Measurements from ENCODE around the gene SKIC2. TPM values are rescaled to one million over a fixed set of nuclear protein-coding genes. Genes with fewer than 3 reads are reported as not detected.

Gene SKIC2
- total RNA-seq, 1 experiment from 2014 or later: 81.8 TPM

DNA sequence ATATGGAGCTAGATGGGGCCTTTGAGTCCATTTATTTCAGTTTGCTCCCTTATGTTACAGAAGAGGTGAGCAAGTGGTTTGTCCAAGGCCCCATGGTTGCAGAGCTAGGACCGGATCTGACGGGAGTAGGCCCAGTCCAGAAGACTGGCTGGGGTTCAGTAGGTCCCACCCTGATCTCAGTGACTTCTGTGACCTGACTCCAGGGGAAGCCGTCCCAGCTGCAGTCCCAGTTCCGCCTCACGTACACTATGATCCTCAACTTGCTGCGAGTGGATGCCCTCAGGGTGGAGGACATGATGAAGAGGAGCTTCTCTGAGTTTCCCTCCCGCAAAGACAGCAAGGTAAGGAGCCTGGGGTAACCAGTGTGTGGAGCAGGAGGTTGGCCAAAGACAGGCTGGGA, 7.5 kb downstream of the SKIC2 start:
- ChIA-PET POLR2A (interaction anchor here (0.7 kb wide), 1 partner anchor 184 kb away, joined by 3 read pairs; no protein-coding TSS in a partner anchor), CTCF (interaction anchor here (1.8 kb wide), 1 partner anchor 14 kb away, joined by 6 read pairs; no protein-coding TSS in a partner anchor)
- no peak for TF ChIP-seq ATF1 (CRISPR knock-in tag; IDR thresholded peaks at IDR 0.05)
- TF ChIP-seq JUN (CRISPR knock-in tag; IDR thresholded peaks at IDR 0.05): no peak
- TF ChIP-seq, protein P1, sequence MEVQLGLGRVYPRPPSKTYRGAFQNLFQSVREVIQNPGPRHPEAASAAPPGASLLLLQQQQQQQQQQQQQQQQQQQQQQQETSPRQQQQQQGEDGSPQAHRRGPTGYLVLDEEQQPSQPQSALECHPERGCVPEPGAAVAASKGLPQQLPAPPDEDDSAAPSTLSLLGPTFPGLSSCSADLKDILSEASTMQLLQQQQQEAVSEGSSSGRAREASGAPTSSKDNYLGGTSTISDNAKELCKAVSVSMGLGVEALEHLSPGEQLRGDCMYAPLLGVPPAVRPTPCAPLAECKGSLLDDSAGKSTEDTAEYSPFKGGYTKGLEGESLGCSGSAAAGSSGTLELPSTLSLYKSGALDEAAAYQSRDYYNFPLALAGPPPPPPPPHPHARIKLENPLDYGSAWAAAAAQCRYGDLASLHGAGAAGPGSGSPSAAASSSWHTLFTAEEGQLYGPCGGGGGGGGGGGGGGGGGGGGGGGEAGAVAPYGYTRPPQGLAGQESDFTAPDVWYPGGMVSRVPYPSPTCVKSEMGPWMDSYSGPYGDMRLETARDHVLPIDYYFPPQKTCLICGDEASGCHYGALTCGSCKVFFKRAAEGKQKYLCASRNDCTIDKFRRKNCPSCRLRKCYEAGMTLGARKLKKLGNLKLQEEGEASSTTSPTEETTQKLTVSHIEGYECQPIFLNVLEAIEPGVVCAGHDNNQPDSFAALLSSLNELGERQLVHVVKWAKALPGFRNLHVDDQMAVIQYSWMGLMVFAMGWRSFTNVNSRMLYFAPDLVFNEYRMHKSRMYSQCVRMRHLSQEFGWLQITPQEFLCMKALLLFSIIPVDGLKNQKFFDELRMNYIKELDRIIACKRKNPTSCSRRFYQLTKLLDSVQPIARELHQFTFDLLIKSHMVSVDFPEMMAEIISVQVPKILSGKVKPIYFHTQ (CRISPR knock-in tag; IDR thresholded peaks at IDR 0.05): no peak
- no peak for TF ChIP-seq GTF2I (CRISPR knock-in tag; conservative IDR thresholded peaks at IDR 0.05)
- no peak for TF ChIP-seq JAZF1 (CRISPR knock-in tag; IDR thresholded peaks at IDR 0.05)
- no peak for TF ChIP-seq NFYB (CRISPR knock-in tag; conservative IDR thresholded peaks at IDR 0.05; ENCODE audit: low read depth)
- TF ChIP-seq ELF4 (CRISPR knock-in tag; IDR thresholded peaks at IDR 0.05; ENCODE audit: low read depth): no peak
- TF ChIP-seq RELA (CRISPR knock-in tag; IDR thresholded peaks at IDR 0.05; ENCODE audit: borderline replicate concordance): no peak
- TF ChIP-seq FOXK1 (CRISPR knock-in tag; IDR thresholded peaks at IDR 0.05): no peak
- no peak for TF ChIP-seq TCF7 (CRISPR knock-in tag; IDR thresholded peaks at IDR 0.05; ENCODE audit: low read depth)
- TF ChIP-seq NFE2L1 (CRISPR knock-in tag; IDR thresholded peaks at IDR 0.05): no peak
- no peak for TF ChIP-seq OVOL2 (CRISPR knock-in tag; IDR thresholded peaks at IDR 0.05; ENCODE audit: borderline replicate concordance)
- no peak for TF ChIP-seq NR1H2 (CRISPR knock-in tag; IDR thresholded peaks at IDR 0.05)
- TF ChIP-seq ZNF219 (CRISPR knock-in tag; IDR thresholded peaks at IDR 0.05; ENCODE audit: borderline replicate concordance): no peak
- TF ChIP-seq TP53 (CRISPR knock-in tag; IDR thresholded peaks at IDR 0.05): no peak
- TF ChIP-seq, protein P2, sequence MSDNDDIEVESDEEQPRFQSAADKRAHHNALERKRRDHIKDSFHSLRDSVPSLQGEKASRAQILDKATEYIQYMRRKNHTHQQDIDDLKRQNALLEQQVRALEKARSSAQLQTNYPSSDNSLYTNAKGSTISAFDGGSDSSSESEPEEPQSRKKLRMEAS (CRISPR knock-in tag; IDR thresholded peaks at IDR 0.05): no peak
- TF ChIP-seq MXD4 (CRISPR knock-in tag; IDR thresholded peaks at IDR 0.05; ENCODE audit: borderline replicate concordance): no peak
- TF ChIP-seq EMX1 (CRISPR knock-in tag; IDR thresholded peaks at IDR 0.05): no peak
- no peaks in the 10 kb centered on the region for H3K9me3 Mint-ChIP-seq
- no peaks in the 10 kb centered on the region for H3K27me3 Mint-ChIP-seq (ENCODE audit: low read depth)
- H3K4me3 Mint-ChIP-seq: no peak overlapping the region
- ATAC-seq (no peak), DNase-seq (ENCODE audit: low spot score) (no peak)
- H3K36me3 Mint-ChIP-seq: peaks cover 63% of the 10 kb centered on the region
- no peaks in the 10 kb centered on the region for H3K4me1 Mint-ChIP-seq
- no peak overlapping the region for H3K27ac Mint-ChIP-seq

DNA sequence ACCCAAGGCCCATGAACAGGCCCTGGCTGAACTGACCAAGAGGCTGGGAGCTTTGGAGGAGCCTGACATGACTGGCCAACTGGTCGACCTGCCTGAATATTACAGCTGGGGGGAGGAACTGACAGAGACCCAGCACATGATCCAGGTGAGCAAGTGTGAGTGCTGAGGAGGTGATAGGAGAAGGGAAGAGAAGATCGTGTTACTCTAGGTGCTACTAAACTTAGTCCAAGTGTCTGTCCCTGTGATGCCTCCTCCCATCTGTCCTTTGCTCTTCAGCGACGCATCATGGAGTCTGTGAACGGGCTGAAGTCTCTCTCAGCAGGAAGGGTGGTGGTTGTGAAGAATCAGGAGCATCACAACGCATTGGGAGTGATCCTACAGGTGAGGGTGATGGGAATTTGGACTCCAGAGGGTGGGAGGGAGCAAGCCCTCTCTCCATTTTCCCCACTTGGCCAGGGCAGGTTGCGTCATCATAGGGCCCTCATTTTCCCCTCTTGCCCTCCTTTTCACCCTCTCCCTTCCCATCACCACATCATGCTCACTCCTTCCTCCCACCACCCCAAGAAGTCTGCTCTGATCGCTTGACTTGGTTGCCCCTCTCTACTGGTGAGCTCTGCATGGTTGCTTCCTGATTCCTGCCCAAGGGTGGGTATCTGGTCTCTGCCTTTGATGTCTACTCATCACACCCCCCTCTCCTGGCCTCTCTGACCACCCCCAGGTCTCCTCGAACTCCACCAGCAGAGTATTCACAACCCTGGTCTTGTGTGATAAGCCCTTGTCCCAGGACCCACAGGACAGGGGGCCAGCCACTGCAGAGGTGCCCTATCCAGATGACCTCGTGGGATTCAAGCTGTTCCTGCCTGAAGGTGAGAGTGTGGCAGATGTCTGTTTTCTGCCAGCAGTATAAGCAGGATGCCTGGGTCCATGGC, 8.3 kb downstream of the SKIC2 start:
- ATAC-seq (no peak), DNase-seq (ENCODE audit: low spot score) (no peak)
- ChIA-PET CTCF (interaction anchor here (1.8 kb wide), 1 partner anchor 15 kb away, joined by 6 read pairs; no protein-coding TSS in a partner anchor), POLR2A (no interaction called here)
- Mint-ChIP-seq H3K4me3 (no peak overlapping the region), H3K27me3 (ENCODE audit: low read depth) (no peaks in the 10 kb centered on the region), H3K9me3 (no peaks in the 10 kb centered on the region), H3K36me3 (peaks cover 55% of the 10 kb centered on the region), H3K27ac (no peak overlapping the region), H3K4me1 (0 out of 2 replicates have a peak, but pooled peaks cover 2% of the 10 kb centered on the region)
- TF ChIP-seq TEAD4 (CRISPR knock-in tag; IDR thresholded peaks at IDR 0.05) (no peak), SOX15 (CRISPR knock-in tag; IDR thresholded peaks at IDR 0.05) (no peak), PRDM15 (CRISPR knock-in tag; IDR thresholded peaks at IDR 0.05) (no peak), ERG (CRISPR knock-in tag; IDR thresholded peaks at IDR 0.05) (no peak), ZBTB21 (CRISPR knock-in tag; IDR thresholded peaks at IDR 0.05; ENCODE audit: borderline replicate concordance) (no peak), GABPB1 (CRISPR knock-in tag; IDR thresholded peaks at IDR 0.05) (no peak), ETV6 (CRISPR knock-in tag; IDR thresholded peaks at IDR 0.05) (no peak), USF2 (CRISPR knock-in tag; IDR thresholded peaks at IDR 0.05) (no peak), ZNF138 (CRISPR knock-in tag; conservative IDR thresholded peaks at IDR 0.05) (no peak)
- TF ChIP-seq, protein P3, sequence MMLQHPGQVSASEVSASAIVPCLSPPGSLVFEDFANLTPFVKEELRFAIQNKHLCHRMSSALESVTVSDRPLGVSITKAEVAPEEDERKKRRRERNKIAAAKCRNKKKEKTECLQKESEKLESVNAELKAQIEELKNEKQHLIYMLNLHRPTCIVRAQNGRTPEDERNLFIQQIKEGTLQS (CRISPR knock-in tag; conservative IDR thresholded peaks at IDR 0.05): no peak
